PC-3 (cell line): ENCODE data around the gene SP3.

Experiments
- CTCF ChIP-seq: fragments of 300-600 bp; sonication (generic); conservative IDR thresholded peaks from 2 replicates; pipeline ENCODE4 v1.5.1; 2017; ENCODE audit warnings: antibody characterized with exemption, low read depth, mild to moderate bottlenecking, low read length
- EZH2 ChIP-seq: fragments of 300-600 bp; sonication (generic); IDR thresholded peaks from one replicate; pipeline ENCODE4 v1.6.1; 2017; ENCODE audit warnings: antibody characterized with exemption, mild to moderate bottlenecking, low read length; ENCODE audit not compliant: unreplicated experiment
- EZH2phosphoT487 ChIP-seq: fragments of 300-600 bp; sonication (generic); IDR thresholded peaks from 2 replicates; pipeline ENCODE4 v1.6.1; 2018; ENCODE audit warnings: mild to moderate bottlenecking, antibody characterized with exemption, low read length, borderline replicate concordance

- TF ChIP-seq CTCF (no peak), EZH2 (no peak), EZH2phosphoT487 (no peak)
Measured at GRCh38 chr2:173959358-173959884, 5.8 kb downstream of the SP3 start.
